Dendritic cell treated with granulocyte-macrophage colony-stimulating factor and Interleukin-4, amounts not matched to agents 40 ng/mL and 50 ng/mL, for 4 days (primary cell): Measurements from ENCODE around the gene OR51A2.
"Not testable (repeated sequence)": the region's sequence is repeated elsewhere in the genome, so short reads cannot be mapped to it uniquely, and the experiment has no call there.

ENCODE experiments used
- H3K27ac Mint-ChIP-seq: one replicate; pipeline ENCODE4 v1.8.0; 2022; ENCODE audit warnings: mild to moderate bottlenecking, mixed read lengths
- H3K27me3 Mint-ChIP-seq: one replicate; pipeline ENCODE4 v1.8.0; 2022; ENCODE audit warnings: mild to moderate bottlenecking, mixed read lengths
- H3K36me3 Mint-ChIP-seq: one replicate; pipeline ENCODE4 v1.8.0; 2022; ENCODE audit warnings: low read depth, mixed read lengths
- H3K4me1 Mint-ChIP-seq: one replicate; pipeline ENCODE4 v1.8.0; 2022; ENCODE audit warnings: low read depth, mixed read lengths
- H3K4me3 Mint-ChIP-seq: one replicate; pipeline ENCODE4 v1.8.0; 2022; ENCODE audit warnings: mild to moderate bottlenecking, moderate library complexity, mixed read lengths
- H3K9me3 Mint-ChIP-seq: one replicate; pipeline ENCODE4 v1.8.0; 2022; ENCODE audit warnings: mixed read lengths
- intact Hi-C: fragments of 100-400 bp; cut with micrococcal nuclease; formaldehyde crosslinking; loops from one replicate; pipeline ENCODE4 v1.15.0; 2022

OR51A2 gene

GRCh38 chr11:4955613-4956012 is at the start of gene OR51A2:
TSS of gene OR51A2 (minus strand) at chr11:4955713. CDS start at chr11:4955713, 0 bp downstream.
- intact Hi-C loops, H3K27me3 Mint-ChIP-seq, H3K36me3 Mint-ChIP-seq, H3K4me1 Mint-ChIP-seq, H3K9me3 Mint-ChIP-seq, H3K27ac Mint-ChIP-seq, H3K4me3 Mint-ChIP-seq: not testable (repeated sequence)

GRCh38 chr11:5004424-5005274 is 49.1 kb upstream of the OR51A2 start:
- H3K9me3 Mint-ChIP-seq: no peaks in the 10 kb centered on the region
- intact Hi-C loops: no loop called here
- no peak overlapping the region for H3K4me3 Mint-ChIP-seq
- H3K4me1 Mint-ChIP-seq: no peaks in the 10 kb centered on the region
- no peaks in the 10 kb centered on the region for H3K36me3 Mint-ChIP-seq
- no peaks in the 10 kb centered on the region for H3K27me3 Mint-ChIP-seq
- no peak overlapping the region for H3K27ac Mint-ChIP-seq

GRCh38 chr11:4994551-4994950 is 39.0 kb upstream of the OR51A2 start, which contains the start of gene OR51L1:
TSS of gene OR51L1 (plus strand) at chr11:4994851. CDS start at chr11:4998983, 4,132 bp downstream.
- no peaks in the 10 kb centered on the region for H3K27me3 Mint-ChIP-seq
- H3K4me3 Mint-ChIP-seq: no peak within 1 kb of the TSS
- H3K36me3 Mint-ChIP-seq: no peaks in the 10 kb centered on the region
- no peaks in the 10 kb centered on the region for H3K4me1 Mint-ChIP-seq
- H3K27ac Mint-ChIP-seq: no peak within 1 kb of the TSS
- H3K9me3 Mint-ChIP-seq: no peaks in the 10 kb centered on the region
- intact Hi-C loops: no loop called here

DNA sequence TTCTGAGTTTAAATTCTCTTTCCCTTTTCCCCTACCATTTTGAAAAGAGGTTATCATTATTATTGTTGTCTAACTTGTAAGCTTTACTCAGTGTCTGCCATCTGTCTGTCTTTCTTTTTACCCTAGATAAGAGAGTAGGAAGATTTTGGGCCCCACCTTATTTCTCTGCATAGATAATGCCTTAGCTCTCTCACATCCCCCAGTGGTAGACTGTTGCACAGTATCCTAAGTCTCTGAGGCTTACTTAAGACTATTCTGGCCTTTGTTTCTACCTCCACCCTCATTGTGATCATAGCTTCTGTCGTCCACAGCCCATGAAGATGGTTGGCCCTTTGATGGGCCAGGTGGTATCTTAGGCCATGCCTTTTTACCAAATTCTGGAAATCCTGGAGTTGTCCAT is 35.5 kb upstream of the OR51A2 start:
- no peak overlapping the region for H3K27ac Mint-ChIP-seq
- intact Hi-C loops: no loop called here
- H3K9me3 Mint-ChIP-seq: no peaks in the 10 kb centered on the region
- no peaks in the 10 kb centered on the region for H3K4me1 Mint-ChIP-seq
- H3K27me3 Mint-ChIP-seq: no peaks in the 10 kb centered on the region
- no peaks in the 10 kb centered on the region for H3K36me3 Mint-ChIP-seq
- H3K4me3 Mint-ChIP-seq: no peak overlapping the region

DNA sequence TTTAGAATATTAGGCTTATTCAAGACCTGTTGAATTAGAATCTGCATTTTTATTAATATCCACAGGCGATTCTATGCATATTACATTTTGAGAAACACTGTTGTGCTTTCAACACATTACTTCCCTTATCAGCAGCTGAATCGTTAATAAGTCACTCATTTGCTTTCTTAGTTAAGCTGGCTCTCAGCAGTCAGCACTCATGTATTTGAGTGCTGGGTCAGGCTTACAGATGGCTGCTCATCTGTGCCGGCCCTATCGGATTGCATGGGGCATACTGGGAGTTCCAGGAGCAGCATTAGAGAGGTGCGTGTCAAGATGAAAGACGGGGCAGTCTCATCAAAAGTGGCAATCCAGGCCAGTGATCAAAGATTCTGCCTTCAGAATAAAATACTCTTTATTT is 28.3 kb upstream of the OR51A2 start:
- H3K4me1 Mint-ChIP-seq: no peaks in the 10 kb centered on the region
- H3K27ac Mint-ChIP-seq: no peak overlapping the region
- intact Hi-C loops: no loop called here
- H3K27me3 Mint-ChIP-seq: no peaks in the 10 kb centered on the region
- H3K9me3 Mint-ChIP-seq: no peaks in the 10 kb centered on the region
- H3K36me3 Mint-ChIP-seq: no peaks in the 10 kb centered on the region
- no peak overlapping the region for H3K4me3 Mint-ChIP-seq

GRCh38 chr11:4982678-4983077 is 27.2 kb upstream of the OR51A2 start:
- Mint-ChIP-seq H3K27ac (no peak overlapping the region), H3K27me3 (no peaks in the 10 kb centered on the region), H3K9me3 (no peaks in the 10 kb centered on the region), H3K4me3 (no peak overlapping the region), H3K4me1 (no peaks in the 10 kb centered on the region), H3K36me3 (no peaks in the 10 kb centered on the region)
- intact Hi-C loops: no loop called here

DNA sequence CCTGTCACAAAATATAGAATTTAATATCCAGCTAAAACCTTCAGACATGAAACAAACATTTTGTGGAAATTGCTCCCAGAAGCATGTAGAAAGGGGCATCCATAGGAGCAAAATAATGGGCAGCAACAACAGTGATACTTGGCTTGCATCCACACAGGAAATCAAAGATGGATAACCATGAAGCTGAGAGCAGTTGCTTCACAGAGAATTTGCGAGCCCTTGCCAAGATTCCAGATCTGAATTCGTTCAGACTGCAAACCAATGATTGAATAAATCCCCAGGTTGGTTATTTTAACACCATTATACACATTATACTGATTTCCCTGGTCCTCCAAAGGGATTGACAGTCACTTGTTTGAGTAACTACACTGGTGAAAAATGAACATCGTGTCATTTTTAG is 23.5 kb upstream of the OR51A2 start:
- intact Hi-C loops: no loop called here
- Mint-ChIP-seq H3K27me3 (no peaks in the 10 kb centered on the region), H3K4me1 (no peaks in the 10 kb centered on the region), H3K36me3 (no peaks in the 10 kb centered on the region), H3K27ac (no peak overlapping the region), H3K9me3 (no peaks in the 10 kb centered on the region), H3K4me3 (no peak overlapping the region)

- no peaks in the 10 kb centered on the region for H3K36me3 Mint-ChIP-seq
- no peaks in the 10 kb centered on the region for H3K4me1 Mint-ChIP-seq
- no peaks in the 10 kb centered on the region for H3K27me3 Mint-ChIP-seq
- H3K27ac Mint-ChIP-seq: no peak overlapping the region
- H3K4me3 Mint-ChIP-seq: no peak overlapping the region
- intact Hi-C loops: no loop called here
- H3K9me3 Mint-ChIP-seq: no peaks in the 10 kb centered on the region
These were observed 19.9 kb upstream of the OR51A2 start for GRCh38 chr11:4975436-4975835.

DNA sequence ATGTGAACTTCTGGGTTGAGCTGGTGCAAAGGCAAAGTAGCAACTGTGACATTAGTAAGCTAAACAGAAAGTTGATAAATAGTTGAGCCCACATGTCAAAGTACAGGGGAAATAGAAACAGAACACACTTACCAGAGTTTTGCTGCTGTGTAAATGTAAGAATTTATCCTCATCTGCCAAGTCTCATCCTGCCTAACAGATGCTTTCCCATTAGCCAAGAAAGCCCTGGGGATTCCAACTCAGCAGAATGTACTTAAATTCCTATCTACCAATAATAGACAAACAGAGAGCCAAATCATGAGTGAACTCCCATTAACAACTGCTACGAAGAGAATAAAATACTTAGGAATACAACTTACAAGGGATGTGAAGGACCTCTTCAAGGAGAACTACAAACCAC is 7.3 kb upstream of the OR51A2 start:
- intact Hi-C loops: no loop called here
- Mint-ChIP-seq H3K9me3 (no peaks in the 10 kb centered on the region), H3K4me3 (no peak overlapping the region), H3K27me3 (no peaks in the 10 kb centered on the region), H3K27ac (no peak overlapping the region), H3K4me1 (no peaks in the 10 kb centered on the region), H3K36me3 (no peaks in the 10 kb centered on the region)

DNA sequence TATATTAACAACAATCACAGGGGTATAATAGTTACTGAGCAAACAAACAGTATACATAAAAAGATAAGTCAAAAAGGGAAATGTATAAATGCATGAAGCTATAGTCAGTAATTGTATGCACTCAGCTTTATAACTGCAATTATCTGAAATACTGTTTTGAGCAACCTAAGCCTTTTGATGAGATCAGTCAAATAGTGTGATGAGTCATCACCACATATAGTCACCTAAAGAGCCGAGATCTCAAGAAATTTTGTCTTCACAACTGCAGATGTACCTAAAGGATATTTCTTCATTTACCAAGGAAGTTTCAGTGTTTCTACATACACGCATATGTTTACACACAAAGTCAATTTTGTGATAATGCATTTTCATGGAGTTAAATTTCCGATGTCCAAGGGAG is 5.4 kb upstream of the OR51A2 start:
- no peaks in the 10 kb centered on the region for H3K27me3 Mint-ChIP-seq
- no peaks in the 10 kb centered on the region for H3K36me3 Mint-ChIP-seq
- H3K4me3 Mint-ChIP-seq: no peak overlapping the region
- no peaks in the 10 kb centered on the region for H3K9me3 Mint-ChIP-seq
- no peaks in the 10 kb centered on the region for H3K4me1 Mint-ChIP-seq
- intact Hi-C loops: no loop called here
- no peak overlapping the region for H3K27ac Mint-ChIP-seq

DNA sequence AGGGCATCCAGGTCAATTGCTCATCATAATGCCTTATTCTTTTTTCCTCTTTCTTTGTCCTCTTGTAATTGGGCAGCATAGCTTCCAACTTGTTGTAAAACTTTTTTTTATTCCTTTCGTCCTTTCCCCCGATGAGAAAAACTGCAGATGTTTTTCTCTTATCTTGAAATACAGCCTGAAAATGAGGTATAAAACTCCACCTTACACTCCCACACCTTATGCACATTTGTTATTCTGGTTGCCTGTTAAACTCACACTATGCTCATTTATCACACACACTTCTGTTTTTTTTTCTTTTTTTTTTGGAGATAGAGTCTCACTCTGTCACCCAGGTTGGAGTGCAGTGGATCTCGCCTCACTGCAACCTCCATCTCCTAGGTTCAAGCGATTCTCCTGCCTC is 1.9 kb upstream of the OR51A2 start:
- Mint-ChIP-seq H3K4me1 (no peaks in the 10 kb centered on the region), H3K9me3 (no peaks in the 10 kb centered on the region), H3K27me3 (no peaks in the 10 kb centered on the region), H3K27ac (no peak overlapping the region), H3K36me3 (no peaks in the 10 kb centered on the region), H3K4me3 (no peak overlapping the region)
- intact Hi-C loops: no loop called here

- H3K4me3 Mint-ChIP-seq: no peak within 1 kb of the TSS
- H3K9me3 Mint-ChIP-seq: no peaks in the 10 kb centered on the region
- no peaks in the 10 kb centered on the region for H3K36me3 Mint-ChIP-seq
- no peak within 1 kb of the TSS for H3K27ac Mint-ChIP-seq
- no peaks in the 10 kb centered on the region for H3K27me3 Mint-ChIP-seq
- no peaks in the 10 kb centered on the region for H3K4me1 Mint-ChIP-seq
- intact Hi-C loops: no loop called here
These were observed 8.0 kb downstream of the OR51A2 start, which contains the start of gene OR51A4 for GRCh38 chr11:4947505-4947904. TSS of gene OR51A4 (minus strand) at chr11:4947605. CDS start at chr11:4947100, 505 bp downstream.

- intact Hi-C loops: no loop called here
- Mint-ChIP-seq H3K9me3 (peaks cover 8% of the 10 kb centered on the region), H3K27ac (no peak overlapping the region), H3K4me1 (no peaks in the 10 kb centered on the region), H3K4me3 (no peak overlapping the region), H3K27me3 (no peaks in the 10 kb centered on the region), H3K36me3 (no peaks in the 10 kb centered on the region)
These were observed 18.8 kb downstream of the OR51A2 start for GRCh38 chr11:4936745-4937144.

GRCh38 chr11:4932751-4933150 is 22.8 kb downstream of the OR51A2 start:
- peaks cover 8% of the 10 kb centered on the region for H3K9me3 Mint-ChIP-seq
- intact Hi-C loops: no loop called here
- H3K27me3 Mint-ChIP-seq: no peaks in the 10 kb centered on the region
- H3K4me1 Mint-ChIP-seq: no peaks in the 10 kb centered on the region
- H3K27ac Mint-ChIP-seq: no peak overlapping the region
- H3K4me3 Mint-ChIP-seq: no peak overlapping the region
- H3K36me3 Mint-ChIP-seq: no peaks in the 10 kb centered on the region

GRCh38 chr11:4926608-4927007 is 28.9 kb downstream of the OR51A2 start:
- intact Hi-C loops: no loop called here
- Mint-ChIP-seq H3K4me1 (no peaks in the 10 kb centered on the region), H3K9me3 (no peaks in the 10 kb centered on the region), H3K27ac (no peak overlapping the region), H3K36me3 (no peaks in the 10 kb centered on the region), H3K27me3 (no peaks in the 10 kb centered on the region), H3K4me3 (no peak overlapping the region)
